Duodenal mucosa (tissue), 2 donors: ENCODE data around the gene SMARCD1.
"Not testable (repeated sequence)": the region's sequence is repeated elsewhere in the genome, so short reads cannot be mapped to it uniquely, and the experiment has no call there.

Experiments used
- H3K27ac ChIP-seq: one replicate; pipeline ENCODE4 v1.7.0; 2013; ENCODE audit warnings: low read depth, low read length
- H3K27me3 ChIP-seq, 2 donors: one replicate each; pipeline ENCODE4 v1.7.0; 2013; ENCODE audit warnings: low read length in 2 of 2, control low read depth in 1 of 2; ENCODE audit not compliant: insufficient read depth in 2 of 2, control insufficient read depth in 1 of 2
- H3K36me3 ChIP-seq, 2 donors: one replicate each; pipeline ENCODE4 v1.7.0; 2013; ENCODE audit warnings: low read length in 2 of 2, control low read depth in 1 of 2; ENCODE audit not compliant: insufficient read depth in 2 of 2, control insufficient read depth in 1 of 2
- H3K4me1 ChIP-seq, 2 donors: one replicate each; pipeline ENCODE4 v1.7.0; 2013; ENCODE audit warnings: low read length in 2 of 2, control low read depth in 1 of 2; ENCODE audit not compliant: insufficient read depth in 2 of 2, control insufficient read depth in 1 of 2
- H3K4me3 ChIP-seq, 2 donors: one replicate each; pipeline ENCODE4 v1.7.0; 2013; ENCODE audit warnings: low read length in 2 of 2, low read depth in 1 of 2
- H3K9ac ChIP-seq, 2 donors: one replicate each; pipeline ENCODE4 v1.7.0; 2013; ENCODE audit warnings: low read length in 2 of 2, low read depth in 1 of 2
- H3K9me3 ChIP-seq, 2 donors: one replicate each; pipeline ENCODE4 v1.7.0; 2013; ENCODE audit warnings: low read length in 2 of 2, control low read depth in 1 of 2; ENCODE audit not compliant: control insufficient read depth in 1 of 2

Gene SMARCD1

DNA sequence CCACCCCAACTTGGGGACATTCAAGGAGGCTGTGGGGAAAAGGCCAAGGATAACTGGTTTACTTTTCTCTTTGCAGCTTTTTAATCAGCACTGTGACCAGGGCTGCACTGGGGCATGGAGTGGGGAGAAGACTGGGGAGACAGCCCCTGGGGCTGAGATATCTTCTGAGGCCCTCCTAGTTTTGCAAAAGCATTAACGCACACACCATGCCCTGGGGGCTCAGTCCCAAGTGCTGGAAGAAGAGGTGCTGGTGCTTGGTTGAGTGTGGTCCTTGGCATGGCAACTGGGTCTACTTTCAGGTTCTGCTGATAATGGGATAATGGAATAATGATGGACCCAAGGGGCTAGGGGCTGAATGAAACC is 9.4 kb upstream of the SMARCD1 start:
- Histone ChIP-seq H3K4me3 (no peak overlapping the region), H3K36me3 (no peaks in the 10 kb centered on the region), H3K4me1 (peaks cover 7 to 9% of the 10 kb centered on the region in 2 donors), H3K9me3 (no peaks in the 10 kb centered on the region), H3K27me3 (no peaks in the 10 kb centered on the region), H3K27ac (no peak overlapping the region), H3K9ac (peak overlapping the region in 1 of 2 donors; percentile 3)

DNA sequence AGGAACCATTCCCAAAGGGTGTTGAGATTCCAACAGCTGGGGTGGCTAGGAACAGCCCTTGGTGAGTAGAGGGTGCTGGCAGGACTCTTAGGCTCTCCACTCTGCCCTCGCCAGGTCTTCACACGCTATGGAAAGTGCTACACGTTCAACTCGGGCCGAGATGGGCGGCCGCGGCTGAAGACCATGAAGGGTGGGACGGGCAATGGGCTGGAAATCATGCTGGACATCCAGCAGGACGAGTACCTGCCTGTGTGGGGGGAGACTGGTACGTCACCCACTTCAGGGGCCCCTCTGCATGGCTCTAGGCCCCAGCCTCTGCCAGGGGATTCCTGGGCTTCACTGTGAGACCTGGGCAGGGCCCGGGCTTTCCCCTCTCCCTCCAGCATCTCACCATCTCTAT is 8.0 kb upstream of the SMARCD1 start:
- peaks cover 10 to 12% of the 10 kb centered on the region in 2 donors for H3K4me1 ChIP-seq
- no peak overlapping the region for H3K4me3 ChIP-seq
- H3K9ac ChIP-seq, result no peak overlapping the region
- H3K27ac ChIP-seq, result no peak overlapping the region
- no peaks in the 10 kb centered on the region for H3K9me3 ChIP-seq
- H3K27me3 ChIP-seq, result no peaks in the 10 kb centered on the region
- no peaks in the 10 kb centered on the region for H3K36me3 ChIP-seq

DNA sequence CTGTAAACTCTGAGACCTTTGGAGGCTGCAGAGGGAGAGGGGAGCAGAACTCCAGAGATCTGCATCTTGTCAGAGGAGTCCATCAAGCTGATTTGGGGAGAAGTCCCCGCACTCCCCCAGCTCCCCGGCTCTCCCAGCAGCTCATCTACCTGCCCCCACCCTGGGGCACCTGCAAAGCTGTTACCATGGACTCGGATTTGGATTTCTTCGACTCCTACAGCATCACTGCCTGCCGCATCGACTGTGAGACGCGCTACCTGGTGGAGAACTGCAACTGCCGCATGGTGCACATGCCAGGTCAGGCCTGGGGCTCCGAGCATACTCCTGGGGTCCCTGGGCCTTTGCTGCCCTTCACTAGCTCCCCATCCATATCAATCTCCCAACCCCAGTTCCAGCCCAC is 6.9 kb upstream of the SMARCD1 start:
- Histone ChIP-seq H3K4me1 (peaks cover 19 to 24% of the 10 kb centered on the region in 2 donors), H3K27ac (no peak overlapping the region), H3K27me3 (no peaks in the 10 kb centered on the region), H3K36me3 (no peaks in the 10 kb centered on the region), H3K9me3 (no peaks in the 10 kb centered on the region), H3K9ac (no peak overlapping the region), H3K4me3 (no peak overlapping the region)

DNA sequence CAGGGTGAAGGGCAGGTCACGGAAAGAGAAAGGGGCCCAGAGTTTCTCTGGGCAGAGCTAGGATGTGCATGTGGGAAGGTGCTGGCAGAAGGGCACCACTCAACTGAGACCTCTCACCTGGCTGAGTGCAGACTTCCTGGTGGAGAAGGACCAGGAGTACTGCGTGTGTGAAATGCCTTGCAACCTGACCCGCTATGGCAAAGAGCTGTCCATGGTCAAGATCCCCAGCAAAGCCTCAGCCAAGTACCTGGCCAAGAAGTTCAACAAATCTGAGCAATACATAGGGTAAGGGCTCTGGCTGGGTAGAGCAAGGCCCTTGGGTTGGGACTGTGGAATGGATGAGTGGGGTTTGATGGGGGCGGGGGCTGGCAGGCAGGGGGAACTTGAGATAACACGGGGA is 5.4 kb upstream of the SMARCD1 start:
- no peak overlapping the region for H3K4me3 ChIP-seq
- H3K9me3 ChIP-seq, result no peaks in the 10 kb centered on the region
- no peak overlapping the region for H3K27ac ChIP-seq
- H3K27me3 ChIP-seq, result no peaks in the 10 kb centered on the region
- peaks cover 22 to 28% of the 10 kb centered on the region in 2 donors for H3K4me1 ChIP-seq
- no peaks in the 10 kb centered on the region for H3K36me3 ChIP-seq
- no peak overlapping the region for H3K9ac ChIP-seq

DNA sequence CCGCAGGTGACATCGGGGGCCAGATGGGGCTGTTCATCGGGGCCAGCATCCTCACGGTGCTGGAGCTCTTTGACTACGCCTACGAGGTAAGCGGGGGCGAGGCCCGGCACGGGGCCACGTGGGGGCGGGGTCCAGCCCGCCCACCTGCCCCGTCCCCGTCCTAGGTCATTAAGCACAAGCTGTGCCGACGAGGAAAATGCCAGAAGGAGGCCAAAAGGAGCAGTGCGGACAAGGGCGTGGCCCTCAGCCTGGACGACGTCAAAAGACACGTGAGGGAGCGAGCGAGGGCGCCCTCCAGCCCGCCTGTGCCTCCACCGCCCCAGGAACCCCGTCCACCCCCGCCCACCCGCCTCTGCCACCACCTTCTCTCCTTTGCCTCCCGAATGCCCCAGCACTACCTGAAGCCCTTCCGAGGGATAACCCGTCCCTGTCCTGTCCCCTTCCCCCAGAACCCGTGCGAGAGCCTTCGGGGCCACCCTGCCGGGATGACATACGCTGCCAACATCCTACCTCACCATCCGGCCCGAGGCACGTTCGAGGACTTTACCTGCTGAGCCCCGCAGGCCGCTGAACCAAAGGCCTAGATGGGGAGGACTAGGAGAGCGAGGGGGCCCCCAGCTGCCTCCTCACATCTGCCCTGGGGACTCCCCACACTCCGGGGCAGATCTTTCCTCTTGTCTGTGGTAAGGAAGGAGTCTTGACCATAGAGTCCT is 3.9 kb upstream of the SMARCD1 start:
- Histone ChIP-seq H3K4me3 (no peak overlapping the region), H3K27me3 (no peaks in the 10 kb centered on the region), H3K36me3 (no peaks in the 10 kb centered on the region), H3K9me3 (no peaks in the 10 kb centered on the region), H3K9ac (no peak overlapping the region), H3K4me1 (peaks cover 22 to 25% of the 10 kb centered on the region in 2 donors), H3K27ac (no peak overlapping the region)

DNA sequence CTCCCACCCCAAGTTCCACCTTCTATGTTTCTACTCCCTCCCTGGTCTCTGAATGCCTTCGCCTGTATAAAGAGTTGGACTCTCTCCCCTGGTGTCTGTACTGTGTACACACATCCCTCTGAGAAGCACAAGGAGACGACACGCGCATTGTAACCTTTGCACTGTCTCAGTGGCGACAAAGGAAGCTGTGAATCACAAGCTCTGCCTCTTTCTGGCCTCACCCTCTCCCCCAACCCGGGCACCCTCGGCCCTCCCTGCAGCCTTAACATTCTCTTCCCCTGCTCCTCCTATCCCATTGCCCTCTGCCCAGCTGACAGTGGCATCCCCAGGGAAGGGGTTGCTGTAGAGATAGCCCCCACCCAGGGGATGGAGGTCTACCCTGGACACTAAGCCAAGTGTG is 2.5 kb upstream of the SMARCD1 start:
- Histone ChIP-seq H3K4me3 (no peak overlapping the region), H3K27me3 (no peaks in the 10 kb centered on the region), H3K9me3 (no peaks in the 10 kb centered on the region), H3K9ac (peak overlapping the region in 1 of 2 donors; percentile 21), H3K4me1 (peaks cover 23 to 25% of the 10 kb centered on the region in 2 donors), H3K36me3 (peaks cover 10 to 12% of the 10 kb centered on the region in 2 donors), H3K27ac (no peak overlapping the region)

DNA sequence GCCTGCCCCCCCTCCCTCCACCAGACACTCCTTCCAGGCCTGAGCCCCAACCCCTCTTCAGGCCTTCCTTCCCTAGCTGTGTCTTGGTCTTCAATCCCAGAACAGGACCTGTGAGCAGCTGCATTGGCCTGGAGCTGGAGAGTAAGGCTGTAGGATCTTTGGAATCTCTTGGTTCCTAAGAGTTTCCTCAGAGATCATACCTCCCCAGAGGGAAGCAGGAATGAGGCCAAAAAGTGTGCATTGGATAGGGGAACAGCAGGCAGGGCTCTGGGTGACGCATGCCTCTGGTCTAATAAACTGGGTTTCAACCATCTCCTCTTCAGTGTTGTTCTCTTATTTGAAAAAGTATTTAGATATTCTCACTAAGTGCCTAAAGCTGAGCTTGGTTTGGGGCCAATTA is 1.8 kb upstream of the SMARCD1 start:
- Histone ChIP-seq H3K27ac (no peak overlapping the region), H3K4me1 (peaks cover 23 to 25% of the 10 kb centered on the region in 2 donors), H3K36me3 (peaks cover 10 to 18% of the 10 kb centered on the region in 2 donors), H3K9me3 (no peaks in the 10 kb centered on the region), H3K4me3 (no peak overlapping the region), H3K27me3 (no peaks in the 10 kb centered on the region), H3K9ac (peak overlapping the region in 1 of 2 donors; percentile 21)

DNA sequence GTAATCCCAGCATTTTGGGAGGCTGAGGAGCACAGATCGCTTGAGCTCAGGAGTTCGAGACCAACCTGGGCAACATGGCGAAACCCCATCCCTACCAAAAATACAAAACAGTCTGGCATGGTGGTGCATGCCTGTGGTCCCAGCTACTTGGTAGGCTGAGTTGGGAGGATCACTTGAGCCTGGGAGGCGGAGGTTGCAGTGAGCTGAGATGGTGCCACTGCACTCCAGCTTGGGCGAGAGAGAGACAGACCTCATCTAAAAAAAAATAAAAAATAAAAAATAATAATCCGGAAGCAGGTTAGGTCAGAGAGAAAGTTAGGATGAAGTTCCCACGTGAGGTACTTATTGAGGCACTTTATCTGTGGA is 750 bp upstream of the SMARCD1 start:
- Histone ChIP-seq H3K4me1 (peaks cover 23 to 32% of the 10 kb centered on the region in 2 donors), H3K36me3 (peaks cover 13 to 26% of the 10 kb centered on the region in 2 donors), H3K4me3 (peak overlapping the region; percentile 77 to 93), H3K9ac (peak overlapping the region; percentile 48 to 89), H3K27ac (peak overlapping the region; percentile 65)
- not testable (repeated sequence) for H3K27me3 ChIP-seq, H3K9me3 ChIP-seq

DNA sequence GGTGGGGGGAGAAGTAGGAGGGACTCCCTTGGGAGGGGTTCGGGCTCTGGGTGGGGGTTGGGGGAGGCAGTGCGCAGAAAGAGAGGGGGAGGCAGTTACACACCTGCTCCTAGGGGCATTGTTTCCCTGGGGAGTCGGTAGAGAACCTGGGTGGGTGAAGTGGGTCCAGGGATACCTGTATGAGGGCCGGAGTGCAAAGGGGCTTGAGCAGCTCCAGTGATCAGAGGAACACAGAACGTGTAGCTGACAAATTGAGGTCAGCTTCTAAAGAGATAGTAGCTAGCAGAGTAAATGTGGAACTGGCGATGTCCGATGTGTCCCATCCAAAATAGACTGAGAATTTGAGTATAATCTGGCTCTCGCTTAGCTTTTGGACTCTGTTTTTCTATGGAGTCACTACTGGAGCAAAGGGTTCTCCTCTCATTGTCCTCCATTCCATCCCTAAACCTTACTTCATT is 502 bp downstream of the SMARCD1 start:
- Histone ChIP-seq H3K9me3 (no peaks in the 10 kb centered on the region), H3K9ac (peak overlapping the region; percentile 67 to 69), H3K27me3 (no peaks in the 10 kb centered on the region), H3K27ac (peak overlapping the region; percentile 59), H3K36me3 (peaks cover 23 to 38% of the 10 kb centered on the region in 2 donors), H3K4me1 (peaks cover 23 to 32% of the 10 kb centered on the region in 2 donors), H3K4me3 (peak overlapping the region; percentile 77 to 93)

DNA sequence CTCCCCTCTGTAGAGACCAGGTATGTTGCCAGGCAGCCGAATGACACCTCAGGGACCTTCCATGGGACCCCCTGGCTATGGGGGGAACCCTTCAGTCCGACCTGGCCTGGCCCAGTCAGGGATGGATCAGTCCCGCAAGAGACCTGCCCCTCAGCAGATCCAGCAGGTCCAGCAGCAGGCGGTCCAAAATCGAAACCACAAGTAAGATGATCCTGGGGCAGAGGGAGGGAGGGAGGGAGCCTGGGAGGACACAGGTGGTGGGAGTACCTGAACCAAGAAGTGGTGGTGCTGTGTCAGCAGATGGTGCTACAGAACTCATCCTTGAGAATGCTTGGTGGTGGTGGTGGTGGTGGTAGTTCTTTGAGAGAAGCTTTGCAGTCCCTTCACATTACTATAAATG is 1.0 kb downstream of the SMARCD1 start:
- Histone ChIP-seq H3K4me1 (peaks cover 23 to 32% of the 10 kb centered on the region in 2 donors), H3K9me3 (no peaks in the 10 kb centered on the region), H3K27me3 (no peaks in the 10 kb centered on the region), H3K4me3 (peak overlapping the region; percentile 77 to 93), H3K9ac (peak overlapping the region; percentile 67 to 69), H3K36me3 (peaks cover 23 to 41% of the 10 kb centered on the region in 2 donors), H3K27ac (no peak overlapping the region)
